HCT116 (cell line): Measurements from ENCODE around the gene TRIP10.

Source experiments
- CTCF ChIP-seq, 3 experiments: fragments of 200-600 bp in 1 of 3; sonication (generic) in 1 of 3; IDR thresholded peaks in 2 of 3; conservative IDR thresholded peaks in 1 of 3; 2 replicates each; pipeline ENCODE4 v1.5.1; 2012 to 2017; ENCODE audit warnings: low read depth in 2 of 3, low read length in 2 of 3, antibody characterized with exemption in 1 of 3, borderline replicate concordance in 1 of 3, control low read depth in 1 of 3, mild to moderate bottlenecking in 1 of 3, mixed read lengths in 1 of 3, mixed run types in 1 of 3, moderate library complexity in 1 of 3; ENCODE audit not compliant: insufficient read depth in 1 of 3
- EZH2 ChIP-seq: fragments of 200-600 bp; sonication (generic); IDR thresholded peaks from 2 replicates; pipeline ENCODE4 v1.6.1; 2017; ENCODE audit warnings: antibody characterized with exemption, mixed run types
- POLR2AphosphoS5 ChIP-seq: IDR thresholded peaks from 2 replicates; pipeline ENCODE4 v1.6.1; 2011; ENCODE audit warnings: mild to moderate bottlenecking, low read depth, low read length, moderate library complexity
- SP1 ChIP-seq: IDR thresholded peaks from 2 replicates; pipeline ENCODE4 v1.6.1; 2012; ENCODE audit warnings: low read depth
- SRF ChIP-seq: IDR thresholded peaks from 2 replicates; pipeline ENCODE4 v1.6.1; 2012; ENCODE audit warnings: low read depth

- no peak for TF ChIP-seq SP1
- peak; percentile 57 for TF ChIP-seq POLR2AphosphoS5
- no peak for TF ChIP-seq EZH2
- TF ChIP-seq SRF, result no peak
- no peak for TF ChIP-seq CTCF (IDR thresholded peaks at IDR 0.05 in 2 of 3, conservative IDR thresholded peaks at IDR 0.05 in 1 of 3; ENCODE audit: borderline replicate concordance in 1 of 3, insufficient read depth in 1 of 3, low read depth in 2 of 3, low read length in 2 of 3)
Observed at GRCh38 chr19:6739390-6739882, at the start of gene TRIP10.
